Measurements from ENCODE around the gene CA6. TPM values are rescaled to one million over a fixed set of nuclear protein-coding genes. Genes with fewer than 3 reads are reported as not detected.

CA6 gene
- total RNA-seq, 1 experiment from 2014 or later: not detected

- H3K4me1 ChIP-seq (ENCODE audit: low read length): peaks cover 21% of the 10 kb centered on the region
- H3K9ac ChIP-seq (ENCODE audit: low read length): no peak overlapping the region
- H3K9me3 ChIP-seq (ENCODE audit: low read length): no peaks in the 10 kb centered on the region
- no peak overlapping the region for H3K4me3 ChIP-seq (ENCODE audit: low read length)
- no peaks in the 10 kb centered on the region for H3K9me2 ChIP-seq (replicated peaks; ENCODE audit: insufficient read depth, low read length)
- DNase-seq: peak; percentile 79
- H3K79me2 ChIP-seq (ENCODE audit: low read length): no peaks in the 10 kb centered on the region
- no peak overlapping the region for H2AFZ ChIP-seq (ENCODE audit: low read length)
- no peak overlapping the region for H3K27ac ChIP-seq (ENCODE audit: low read length)
- H3K36me3 ChIP-seq (ENCODE audit: insufficient read depth, low read length): no peaks in the 10 kb centered on the region
- H4K20me1 ChIP-seq (ENCODE audit: insufficient read depth, low read depth, low read length): peaks cover 2% of the 10 kb centered on the region; the same call in 1 of the 2 replicates
- H3K4me2 ChIP-seq (ENCODE audit: low read depth, low read length, poor library complexity, severe bottlenecking): peak overlapping the region; percentile 21
- no peaks in the 10 kb centered on the region for H3K27me3 ChIP-seq (ENCODE audit: low read length)
These were observed 64.0 kb downstream of the CA6 start for GRCh38 chr1:9009438-9010370.

GRCh38 chr1:9010781-9011323, 65.2 kb downstream of the CA6 start:
- Histone ChIP-seq H3K9me3 (ENCODE audit: low read length) (no peaks in the 10 kb centered on the region), H3K27ac (ENCODE audit: low read length) (no peak overlapping the region), H3K9ac (ENCODE audit: low read length) (no peak overlapping the region), H3K27me3 (ENCODE audit: low read length) (no peaks in the 10 kb centered on the region), H3K4me3 (ENCODE audit: low read length) (no peak overlapping the region), H3K79me2 (ENCODE audit: low read length) (no peaks in the 10 kb centered on the region), H3K9me2 (replicated peaks; ENCODE audit: insufficient read depth, low read length) (no peaks in the 10 kb centered on the region), H2AFZ (ENCODE audit: low read length) (no peak overlapping the region), H3K4me1 (ENCODE audit: low read length) (peaks cover 21% of the 10 kb centered on the region), H3K36me3 (ENCODE audit: insufficient read depth, low read length) (no peaks in the 10 kb centered on the region), H3K4me2 (ENCODE audit: low read depth, low read length, poor library complexity, severe bottlenecking) (no peak overlapping the region), H4K20me1 (ENCODE audit: insufficient read depth, low read depth, low read length) (no peaks in the 10 kb centered on the region; the same call in 1 of the 2 replicates)
- no peak for DNase-seq

GRCh38 chr1:9013819-9014218, 68.2 kb downstream of the CA6 start:
- Histone ChIP-seq H3K27me3 (ENCODE audit: low read length) (no peaks in the 10 kb centered on the region), H4K20me1 (ENCODE audit: insufficient read depth, low read depth, low read length) (no peaks in the 10 kb centered on the region; the same call in 1 of the 2 replicates), H3K9ac (ENCODE audit: low read length) (no peak overlapping the region), H3K4me1 (ENCODE audit: low read length) (peaks cover 10% of the 10 kb centered on the region), H2AFZ (ENCODE audit: low read length) (no peak overlapping the region), H3K79me2 (ENCODE audit: low read length) (no peaks in the 10 kb centered on the region), H3K36me3 (ENCODE audit: insufficient read depth, low read length) (no peaks in the 10 kb centered on the region), H3K4me2 (ENCODE audit: low read depth, low read length, poor library complexity, severe bottlenecking) (no peak overlapping the region), H3K9me3 (ENCODE audit: low read length) (no peaks in the 10 kb centered on the region), H3K4me3 (ENCODE audit: low read length) (no peak overlapping the region), H3K9me2 (replicated peaks; ENCODE audit: insufficient read depth, low read length) (no peaks in the 10 kb centered on the region), H3K27ac (ENCODE audit: low read length) (no peak overlapping the region)
- DNase-seq: no peak

- Histone ChIP-seq H3K36me3 (ENCODE audit: insufficient read depth, low read length) (no peaks in the 10 kb centered on the region), H2AFZ (ENCODE audit: low read length) (no peak overlapping the region), H3K79me2 (ENCODE audit: low read length) (no peaks in the 10 kb centered on the region), H3K4me1 (ENCODE audit: low read length) (peaks cover 4% of the 10 kb centered on the region), H3K9me2 (replicated peaks; ENCODE audit: insufficient read depth, low read length) (no peaks in the 10 kb centered on the region), H3K9ac (ENCODE audit: low read length) (no peak overlapping the region), H3K27ac (ENCODE audit: low read length) (no peak overlapping the region), H3K27me3 (ENCODE audit: low read length) (no peaks in the 10 kb centered on the region), H4K20me1 (ENCODE audit: insufficient read depth, low read depth, low read length) (no peaks in the 10 kb centered on the region; the same call in 1 of the 2 replicates), H3K9me3 (ENCODE audit: low read length) (no peaks in the 10 kb centered on the region), H3K4me3 (ENCODE audit: low read length) (no peak overlapping the region), H3K4me2 (ENCODE audit: low read depth, low read length, poor library complexity, severe bottlenecking) (no peak overlapping the region)
- DNase-seq: no peak
These were observed 69.1 kb downstream of the CA6 start for GRCh38 chr1:9014475-9015375.

- no peaks in the 10 kb centered on the region for H3K4me1 ChIP-seq (ENCODE audit: low read length)
- H3K4me3 ChIP-seq (ENCODE audit: low read length): no peak overlapping the region
- no peaks in the 10 kb centered on the region for H3K36me3 ChIP-seq (ENCODE audit: insufficient read depth, low read length)
- H3K27me3 ChIP-seq (ENCODE audit: low read length): no peaks in the 10 kb centered on the region
- no peak overlapping the region for H3K27ac ChIP-seq (ENCODE audit: low read length)
- H4K20me1 ChIP-seq (ENCODE audit: insufficient read depth, low read depth, low read length): no peaks in the 10 kb centered on the region
- no peak for DNase-seq
- no peaks in the 10 kb centered on the region for H3K9me3 ChIP-seq (ENCODE audit: low read length)
- H3K4me2 ChIP-seq (ENCODE audit: low read depth, low read length, poor library complexity, severe bottlenecking): no peak overlapping the region
- H3K9ac ChIP-seq (ENCODE audit: low read length): no peak overlapping the region
- H3K79me2 ChIP-seq (ENCODE audit: low read length): no peaks in the 10 kb centered on the region
- no peak overlapping the region for H2AFZ ChIP-seq (ENCODE audit: low read length)
- no peaks in the 10 kb centered on the region for H3K9me2 ChIP-seq (replicated peaks; ENCODE audit: insufficient read depth, low read length)
These were observed 70.8 kb downstream of the CA6 start for GRCh38 chr1:9016455-9016854.

GRCh38 chr1:9018333-9018732, 72.7 kb downstream of the CA6 start:
- H3K27ac ChIP-seq (ENCODE audit: low read length): no peak overlapping the region
- no peaks in the 10 kb centered on the region for H3K27me3 ChIP-seq (ENCODE audit: low read length)
- no peak overlapping the region for H3K4me2 ChIP-seq (ENCODE audit: low read depth, low read length, poor library complexity, severe bottlenecking)
- no peaks in the 10 kb centered on the region for H3K9me2 ChIP-seq (replicated peaks; ENCODE audit: insufficient read depth, low read length)
- H3K36me3 ChIP-seq (ENCODE audit: insufficient read depth, low read length): no peaks in the 10 kb centered on the region
- no peak overlapping the region for H2AFZ ChIP-seq (ENCODE audit: low read length)
- no peak for DNase-seq
- no peaks in the 10 kb centered on the region for H3K4me1 ChIP-seq (ENCODE audit: low read length)
- H4K20me1 ChIP-seq (ENCODE audit: insufficient read depth, low read depth, low read length): no peaks in the 10 kb centered on the region
- no peaks in the 10 kb centered on the region for H3K9me3 ChIP-seq (ENCODE audit: low read length)
- H3K9ac ChIP-seq (ENCODE audit: low read length): no peak overlapping the region
- no peaks in the 10 kb centered on the region for H3K79me2 ChIP-seq (ENCODE audit: low read length)
- no peak overlapping the region for H3K4me3 ChIP-seq (ENCODE audit: low read length)

GRCh38 chr1:9019896-9020295, 74.2 kb downstream of the CA6 start:
- H3K9ac ChIP-seq (ENCODE audit: low read length): no peak overlapping the region
- H3K9me3 ChIP-seq (ENCODE audit: low read length): no peaks in the 10 kb centered on the region
- no peak overlapping the region for H3K27ac ChIP-seq (ENCODE audit: low read length)
- H3K4me1 ChIP-seq (ENCODE audit: low read length): no peaks in the 10 kb centered on the region
- no peak for DNase-seq
- H2AFZ ChIP-seq (ENCODE audit: low read length): no peak overlapping the region
- H3K4me2 ChIP-seq (ENCODE audit: low read depth, low read length, poor library complexity, severe bottlenecking): no peak overlapping the region
- H3K9me2 ChIP-seq (replicated peaks; ENCODE audit: insufficient read depth, low read length): no peaks in the 10 kb centered on the region
- no peaks in the 10 kb centered on the region for H3K36me3 ChIP-seq (ENCODE audit: insufficient read depth, low read length)
- H3K27me3 ChIP-seq (ENCODE audit: low read length): no peaks in the 10 kb centered on the region
- no peaks in the 10 kb centered on the region for H4K20me1 ChIP-seq (ENCODE audit: insufficient read depth, low read depth, low read length)
- H3K79me2 ChIP-seq (ENCODE audit: low read length): no peaks in the 10 kb centered on the region
- no peak overlapping the region for H3K4me3 ChIP-seq (ENCODE audit: low read length)

- H3K4me2 ChIP-seq (ENCODE audit: low read depth, low read length, poor library complexity, severe bottlenecking): no peak overlapping the region
- no peak for DNase-seq
- no peaks in the 10 kb centered on the region for H4K20me1 ChIP-seq (ENCODE audit: insufficient read depth, low read depth, low read length)
- no peak overlapping the region for H2AFZ ChIP-seq (ENCODE audit: low read length)
- no peaks in the 10 kb centered on the region for H3K79me2 ChIP-seq (ENCODE audit: low read length)
- no peak overlapping the region for H3K4me3 ChIP-seq (ENCODE audit: low read length)
- no peak overlapping the region for H3K9ac ChIP-seq (ENCODE audit: low read length)
- H3K4me1 ChIP-seq (ENCODE audit: low read length): no peaks in the 10 kb centered on the region
- H3K9me2 ChIP-seq (replicated peaks; ENCODE audit: insufficient read depth, low read length): no peaks in the 10 kb centered on the region
- H3K9me3 ChIP-seq (ENCODE audit: low read length): no peaks in the 10 kb centered on the region
- no peak overlapping the region for H3K27ac ChIP-seq (ENCODE audit: low read length)
- no peaks in the 10 kb centered on the region for H3K27me3 ChIP-seq (ENCODE audit: low read length)
- no peaks in the 10 kb centered on the region for H3K36me3 ChIP-seq (ENCODE audit: insufficient read depth, low read length)
These were observed 74.6 kb downstream of the CA6 start for GRCh38 chr1:9020305-9020704.
